Spleen (tissue), 7 donors: Measurements from ENCODE around the gene UBAP2L.

ENCODE experiments used
- POLR2A ChIP-seq, 3 donors: fragments of 450-650 bp; IDR thresholded peaks; one replicate each; pipeline ENCODE4 v1.5.1; 2017; ENCODE audit warnings: antibody characterized with exemption in 3 of 3, mild to moderate bottlenecking in 1 of 3
- POLR2AphosphoS5 ChIP-seq, 3 donors: sonication (generic); formaldehyde crosslinking; IDR thresholded peaks; one replicate each; pipeline ENCODE4 v1.5.1; 2017; ENCODE audit warnings: antibody characterized with exemption in 3 of 3
- TF ChIP-seq, protein P1 (sequence below), 11 experiments: fragments of 200-600 bp in 7 of 11; fragments of 450-650 bp in 4 of 11; sonication (generic) in 4 of 11; IDR thresholded peaks in 8 of 11; conservative IDR thresholded peaks in 3 of 11; 1 replicate in 7 of 11; 2 replicates in 4 of 11; pipeline versions ENCODE4 v1.4.0 to v1.8.0; 2016 to 2021; ENCODE audit warnings: antibody characterized with exemption in 11 of 11, inconsistent platforms in 4 of 11, mild to moderate bottlenecking in 1 of 11
- donor health status: DM: no; HTN: no; CAD: no; lungs with moderate emphysema.
- donor health status: DM: no; HTN: no; CAD: no.
- donor health status: DM: no; HTN: no; CAD: no.

DNA sequence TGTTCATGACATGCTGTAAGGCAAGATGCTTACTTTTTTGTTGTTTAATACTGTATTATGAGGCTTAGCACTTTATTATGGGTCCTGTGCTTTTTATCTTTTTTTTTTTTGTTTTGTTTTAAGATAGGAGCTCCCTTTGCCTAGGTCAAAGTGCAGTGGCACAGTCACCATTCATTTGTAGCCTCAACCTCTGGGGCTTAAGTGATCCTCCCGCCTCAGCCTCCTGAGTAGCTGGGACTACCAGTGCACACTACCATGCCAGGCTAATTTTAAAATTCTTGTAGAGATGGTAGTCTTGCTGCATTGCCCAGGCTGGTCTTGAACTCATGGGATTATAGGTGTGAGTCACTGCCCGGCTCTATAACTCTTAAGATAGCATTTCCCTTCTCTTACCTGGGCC is 4.6 kb downstream of the UBAP2L start:
- TF ChIP-seq, protein P1, sequence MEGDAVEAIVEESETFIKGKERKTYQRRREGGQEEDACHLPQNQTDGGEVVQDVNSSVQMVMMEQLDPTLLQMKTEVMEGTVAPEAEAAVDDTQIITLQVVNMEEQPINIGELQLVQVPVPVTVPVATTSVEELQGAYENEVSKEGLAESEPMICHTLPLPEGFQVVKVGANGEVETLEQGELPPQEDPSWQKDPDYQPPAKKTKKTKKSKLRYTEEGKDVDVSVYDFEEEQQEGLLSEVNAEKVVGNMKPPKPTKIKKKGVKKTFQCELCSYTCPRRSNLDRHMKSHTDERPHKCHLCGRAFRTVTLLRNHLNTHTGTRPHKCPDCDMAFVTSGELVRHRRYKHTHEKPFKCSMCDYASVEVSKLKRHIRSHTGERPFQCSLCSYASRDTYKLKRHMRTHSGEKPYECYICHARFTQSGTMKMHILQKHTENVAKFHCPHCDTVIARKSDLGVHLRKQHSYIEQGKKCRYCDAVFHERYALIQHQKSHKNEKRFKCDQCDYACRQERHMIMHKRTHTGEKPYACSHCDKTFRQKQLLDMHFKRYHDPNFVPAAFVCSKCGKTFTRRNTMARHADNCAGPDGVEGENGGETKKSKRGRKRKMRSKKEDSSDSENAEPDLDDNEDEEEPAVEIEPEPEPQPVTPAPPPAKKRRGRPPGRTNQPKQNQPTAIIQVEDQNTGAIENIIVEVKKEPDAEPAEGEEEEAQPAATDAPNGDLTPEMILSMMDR (IDR thresholded peaks at IDR 0.05 in 8 of 11, conservative IDR thresholded peaks at IDR 0.05 in 3 of 11): no peak
- no peak for TF ChIP-seq POLR2A (IDR thresholded peaks at IDR 0.05)
- no peak for TF ChIP-seq POLR2AphosphoS5 (IDR thresholded peaks at IDR 0.05)
